ENCODE results near the gene VRK1.

DNA sequence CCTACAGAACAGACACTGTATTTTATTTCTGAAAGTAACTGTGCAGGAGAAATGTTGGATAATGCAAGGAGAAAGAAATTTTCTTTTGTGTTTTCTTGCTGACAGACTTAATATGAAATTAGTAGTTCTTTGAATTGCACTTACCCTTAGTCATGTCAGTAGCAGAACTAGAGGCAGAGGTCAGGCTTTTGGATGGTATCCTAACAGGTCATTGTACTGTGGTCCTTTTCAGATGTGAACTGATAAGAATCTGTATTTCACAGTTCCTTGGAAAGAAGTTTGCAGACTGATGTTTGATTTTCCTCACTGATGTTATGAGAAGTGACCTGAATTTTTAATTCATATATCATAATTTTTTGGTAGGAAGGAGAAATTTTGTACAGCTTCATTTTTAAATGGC, 46.0 kb downstream of the VRK1 start:
- TF ChIP-seq CSDC2 (CRISPR knock-in tag; IDR thresholded peaks at IDR 0.05) = no peak
- TF ChIP-seq PPARA (CRISPR knock-in tag; IDR thresholded peaks at IDR 0.05; ENCODE audit: borderline replicate concordance) = no peak
- TF ChIP-seq TCF4 (CRISPR knock-in tag; IDR thresholded peaks at IDR 0.05; ENCODE audit: borderline replicate concordance) = no peak
- no peak for TF ChIP-seq RARB (CRISPR knock-in tag; IDR thresholded peaks at IDR 0.05)
- TF ChIP-seq, protein P1, sequence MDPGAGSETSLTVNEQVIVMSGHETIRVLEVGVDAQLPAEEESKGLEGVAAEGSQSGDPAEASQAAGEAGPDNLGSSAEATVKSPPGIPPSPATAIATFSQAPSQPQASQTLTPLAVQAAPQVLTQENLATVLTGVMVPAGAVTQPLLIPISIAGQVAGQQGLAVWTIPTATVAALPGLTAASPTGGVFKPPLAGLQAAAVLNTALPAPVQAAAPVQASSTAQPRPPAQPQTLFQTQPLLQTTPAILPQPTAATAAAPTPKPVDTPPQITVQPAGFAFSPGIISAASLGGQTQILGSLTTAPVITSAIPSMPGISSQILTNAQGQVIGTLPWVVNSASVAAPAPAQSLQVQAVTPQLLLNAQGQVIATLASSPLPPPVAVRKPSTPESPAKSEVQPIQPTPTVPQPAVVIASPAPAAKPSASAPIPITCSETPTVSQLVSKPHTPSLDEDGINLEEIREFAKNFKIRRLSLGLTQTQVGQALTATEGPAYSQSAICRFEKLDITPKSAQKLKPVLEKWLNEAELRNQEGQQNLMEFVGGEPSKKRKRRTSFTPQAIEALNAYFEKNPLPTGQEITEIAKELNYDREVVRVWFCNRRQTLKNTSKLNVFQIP (CRISPR knock-in tag; IDR thresholded peaks at IDR 0.05; ENCODE audit: borderline replicate concordance, low read depth) = no peak
- no peak for TF ChIP-seq CREB5 (CRISPR knock-in tag; IDR thresholded peaks at IDR 0.05; ENCODE audit: low read depth)
- TF ChIP-seq, protein P2, sequence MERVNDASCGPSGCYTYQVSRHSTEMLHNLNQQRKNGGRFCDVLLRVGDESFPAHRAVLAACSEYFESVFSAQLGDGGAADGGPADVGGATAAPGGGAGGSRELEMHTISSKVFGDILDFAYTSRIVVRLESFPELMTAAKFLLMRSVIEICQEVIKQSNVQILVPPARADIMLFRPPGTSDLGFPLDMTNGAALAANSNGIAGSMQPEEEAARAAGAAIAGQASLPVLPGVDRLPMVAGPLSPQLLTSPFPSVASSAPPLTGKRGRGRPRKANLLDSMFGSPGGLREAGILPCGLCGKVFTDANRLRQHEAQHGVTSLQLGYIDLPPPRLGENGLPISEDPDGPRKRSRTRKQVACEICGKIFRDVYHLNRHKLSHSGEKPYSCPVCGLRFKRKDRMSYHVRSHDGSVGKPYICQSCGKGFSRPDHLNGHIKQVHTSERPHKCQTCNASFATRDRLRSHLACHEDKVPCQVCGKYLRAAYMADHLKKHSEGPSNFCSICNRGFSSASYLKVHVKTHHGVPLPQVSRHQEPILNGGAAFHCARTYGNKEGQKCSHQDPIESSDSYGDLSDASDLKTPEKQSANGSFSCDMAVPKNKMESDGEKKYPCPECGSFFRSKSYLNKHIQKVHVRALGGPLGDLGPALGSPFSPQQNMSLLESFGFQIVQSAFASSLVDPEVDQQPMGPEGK (CRISPR knock-in tag; IDR thresholded peaks at IDR 0.05; ENCODE audit: borderline replicate concordance) = no peak

Data from SK-N-SH treated with all-trans-retinoic acid at 6 μM for 48 hours (cell line).